Stimulated activated naive CD8-positive, alpha-beta T cell treated with anti-CD3 and anti-CD28 coated beads, Interleukin-15, Interleukin-2, amounts not matched to agents 100 ng/mL and 50 ng/mL, for 24 hours (primary cell): ENCODE data around the gene VPS51.

ENCODE experiments used
- H3K27ac Mint-ChIP-seq: one replicate; pipeline ENCODE4 v1.8.0; 2021; ENCODE audit warnings: mild to moderate bottlenecking, mixed read lengths
- H3K27me3 Mint-ChIP-seq: one replicate; pipeline ENCODE4 v1.8.0; 2021; ENCODE audit warnings: mixed read lengths
- H3K36me3 Mint-ChIP-seq: one replicate; pipeline ENCODE4 v1.8.0; 2021; ENCODE audit warnings: low read depth, mixed read lengths
- H3K4me1 Mint-ChIP-seq: one replicate; pipeline ENCODE4 v1.8.0; 2021; ENCODE audit warnings: low read depth, mixed read lengths
- H3K4me3 Mint-ChIP-seq: one replicate; pipeline ENCODE4 v1.8.0; 2021; ENCODE audit warnings: mild to moderate bottlenecking, mixed read lengths
- H3K9me3 Mint-ChIP-seq: one replicate; pipeline ENCODE4 v1.8.0; 2021; ENCODE audit warnings: mixed read lengths

VPS51 gene

GRCh38 chr11:65108469-65109123 is 12.6 kb downstream of the VPS51 start:
- H3K27ac Mint-ChIP-seq = no peak overlapping the region
- peaks cover 22% of the 10 kb centered on the region for H3K36me3 Mint-ChIP-seq
- no peaks in the 10 kb centered on the region for H3K27me3 Mint-ChIP-seq
- peaks cover 40% of the 10 kb centered on the region for H3K4me1 Mint-ChIP-seq
- no peaks in the 10 kb centered on the region for H3K9me3 Mint-ChIP-seq
- H3K4me3 Mint-ChIP-seq = no peak overlapping the region

GRCh38 chr11:65109231-65110198 is 13.5 kb downstream of the VPS51 start:
- no peak overlapping the region for H3K4me3 Mint-ChIP-seq
- no peaks in the 10 kb centered on the region for H3K9me3 Mint-ChIP-seq
- peaks cover 19% of the 10 kb centered on the region for H3K36me3 Mint-ChIP-seq
- H3K27me3 Mint-ChIP-seq = no peaks in the 10 kb centered on the region
- H3K27ac Mint-ChIP-seq = no peak overlapping the region
- H3K4me1 Mint-ChIP-seq = peaks cover 47% of the 10 kb centered on the region

- peaks cover 15% of the 10 kb centered on the region for H3K36me3 Mint-ChIP-seq
- no peaks in the 10 kb centered on the region for H3K27me3 Mint-ChIP-seq
- H3K9me3 Mint-ChIP-seq = no peaks in the 10 kb centered on the region
- peak overlapping the region; percentile 5 for H3K4me3 Mint-ChIP-seq
- H3K27ac Mint-ChIP-seq = no peak overlapping the region
- H3K4me1 Mint-ChIP-seq = peaks cover 44% of the 10 kb centered on the region
These were observed 14.4 kb downstream of the VPS51 start for GRCh38 chr11:65110354-65110861.

GRCh38 chr11:65111159-65111743 is 15.2 kb downstream of the VPS51 start:
- Mint-ChIP-seq H3K9me3 (no peaks in the 10 kb centered on the region), H3K27ac (peak overlapping the region; percentile 79), H3K27me3 (no peaks in the 10 kb centered on the region), H3K4me1 (peaks cover 49% of the 10 kb centered on the region), H3K36me3 (peaks cover 15% of the 10 kb centered on the region), H3K4me3 (peak overlapping the region; percentile 84)

- H3K27me3 Mint-ChIP-seq = no peaks in the 10 kb centered on the region
- H3K27ac Mint-ChIP-seq = peak within 1 kb of the TSS; percentile 83
- H3K4me1 Mint-ChIP-seq = peaks cover 55% of the 10 kb centered on the region
- peaks cover 16% of the 10 kb centered on the region for H3K36me3 Mint-ChIP-seq
- no peaks in the 10 kb centered on the region for H3K9me3 Mint-ChIP-seq
- H3K4me3 Mint-ChIP-seq = peak within 1 kb of the TSS; percentile 84
These were observed 15.9 kb downstream of the VPS51 start, which contains the start of gene TM7SF2 for GRCh38 chr11:65111744-65112545. Gene TM7SF2 (plus strand): TSS chr11:65111872. CDS start chr11:65112016, 144 bp downstream.

GRCh38 chr11:65112546-65113360 is 16.7 kb downstream of the VPS51 start:
- peaks cover 58% of the 10 kb centered on the region for H3K4me1 Mint-ChIP-seq
- peaks cover 20% of the 10 kb centered on the region for H3K36me3 Mint-ChIP-seq
- peak overlapping the region; percentile 84 for H3K4me3 Mint-ChIP-seq
- H3K9me3 Mint-ChIP-seq = no peaks in the 10 kb centered on the region
- no peaks in the 10 kb centered on the region for H3K27me3 Mint-ChIP-seq
- H3K27ac Mint-ChIP-seq = peak overlapping the region; percentile 83

- peaks cover 63% of the 10 kb centered on the region for H3K4me1 Mint-ChIP-seq
- H3K36me3 Mint-ChIP-seq = peaks cover 26% of the 10 kb centered on the region
- no peaks in the 10 kb centered on the region for H3K9me3 Mint-ChIP-seq
- H3K27ac Mint-ChIP-seq = peak overlapping the region; percentile 83
- no peaks in the 10 kb centered on the region for H3K27me3 Mint-ChIP-seq
- H3K4me3 Mint-ChIP-seq = peak overlapping the region; percentile 84
These were observed 17.3 kb downstream of the VPS51 start for GRCh38 chr11:65113361-65113756.

- H3K9me3 Mint-ChIP-seq = no peaks in the 10 kb centered on the region
- peaks cover 68% of the 10 kb centered on the region for H3K4me1 Mint-ChIP-seq
- peak overlapping the region; percentile 84 for H3K4me3 Mint-ChIP-seq
- peaks cover 31% of the 10 kb centered on the region for H3K36me3 Mint-ChIP-seq
- no peaks in the 10 kb centered on the region for H3K27me3 Mint-ChIP-seq
- peak overlapping the region; percentile 83 for H3K27ac Mint-ChIP-seq
These were observed 17.8 kb downstream of the VPS51 start for GRCh38 chr11:65113839-65114238.

GRCh38 chr11:65114538-65115171 is 18.6 kb downstream of the VPS51 start:
- Mint-ChIP-seq H3K36me3 (peaks cover 36% of the 10 kb centered on the region), H3K9me3 (no peaks in the 10 kb centered on the region), H3K27ac (peak overlapping the region; percentile 63), H3K4me1 (peaks cover 72% of the 10 kb centered on the region), H3K27me3 (no peaks in the 10 kb centered on the region), H3K4me3 (no peak overlapping the region)

GRCh38 chr11:65115361-65116082 is 19.5 kb downstream of the VPS51 start:
- no peaks in the 10 kb centered on the region for H3K27me3 Mint-ChIP-seq
- H3K4me3 Mint-ChIP-seq = peak overlapping the region; percentile 91
- no peaks in the 10 kb centered on the region for H3K9me3 Mint-ChIP-seq
- H3K36me3 Mint-ChIP-seq = peaks cover 45% of the 10 kb centered on the region
- peaks cover 76% of the 10 kb centered on the region for H3K4me1 Mint-ChIP-seq
- peak overlapping the region; percentile 97 for H3K27ac Mint-ChIP-seq

GRCh38 chr11:65116370-65117205 is 20.6 kb downstream of the VPS51 start:
- peaks cover 75% of the 10 kb centered on the region for H3K4me1 Mint-ChIP-seq
- H3K9me3 Mint-ChIP-seq = no peaks in the 10 kb centered on the region
- H3K36me3 Mint-ChIP-seq = peaks cover 56% of the 10 kb centered on the region
- H3K27ac Mint-ChIP-seq = peak overlapping the region; percentile 97
- H3K27me3 Mint-ChIP-seq = no peaks in the 10 kb centered on the region
- peak overlapping the region; percentile 91 for H3K4me3 Mint-ChIP-seq
